Retina (tissue), 1 donor: ENCODE data around the gene KRT14.
"Not testable (repeated sequence)": the region's sequence is repeated elsewhere in the genome, so short reads cannot be mapped to it uniquely, and the experiment has no call there.

Source experiments
- DNase-seq: peaks from one replicate; pipeline ENCODE4 v3.0.0-alpha.2; 2016

Gene KRT14

DNA sequence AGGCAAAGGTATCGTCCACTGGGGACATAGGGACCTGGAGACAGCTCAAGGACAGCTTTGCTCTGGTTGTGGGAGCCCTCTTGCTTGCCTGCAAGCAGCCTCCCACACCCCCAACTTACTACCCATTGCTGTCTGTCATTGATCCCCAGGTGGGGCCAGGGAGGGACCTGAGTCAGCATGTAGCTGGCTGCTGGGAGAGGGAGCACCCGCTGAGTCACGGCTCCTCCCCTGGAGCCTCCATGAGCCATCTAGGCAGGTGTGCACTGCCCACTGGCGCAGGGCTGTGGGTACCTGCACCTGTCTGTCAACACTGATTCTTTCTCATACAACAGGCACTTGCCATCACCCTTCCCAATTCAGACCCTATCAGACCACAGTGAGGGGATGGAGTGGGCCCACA is 10.0 kb downstream of the KRT14 start:
- DNase-seq: not testable (repeated sequence)

DNA sequence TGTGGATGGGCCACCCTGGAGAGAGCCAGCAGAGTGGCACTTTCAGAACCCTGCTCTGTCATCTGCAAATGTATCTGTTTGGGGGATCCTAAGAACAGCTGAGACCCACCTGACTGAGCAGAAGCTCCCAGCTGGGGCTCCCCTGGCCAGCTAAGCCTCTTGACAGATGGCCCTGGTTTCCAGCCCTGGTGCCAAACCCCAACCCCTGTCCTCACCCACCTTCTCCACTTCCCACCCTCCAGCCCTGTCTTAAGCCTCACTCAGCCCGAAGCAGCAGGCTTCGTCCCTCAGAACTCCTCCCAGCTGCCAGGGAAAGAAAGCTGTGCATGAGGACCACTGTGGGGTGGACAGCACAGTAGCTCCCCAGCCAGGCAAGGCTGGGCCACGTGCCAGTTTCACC is 11.4 kb downstream of the KRT14 start:
- no peak for DNase-seq

DNA sequence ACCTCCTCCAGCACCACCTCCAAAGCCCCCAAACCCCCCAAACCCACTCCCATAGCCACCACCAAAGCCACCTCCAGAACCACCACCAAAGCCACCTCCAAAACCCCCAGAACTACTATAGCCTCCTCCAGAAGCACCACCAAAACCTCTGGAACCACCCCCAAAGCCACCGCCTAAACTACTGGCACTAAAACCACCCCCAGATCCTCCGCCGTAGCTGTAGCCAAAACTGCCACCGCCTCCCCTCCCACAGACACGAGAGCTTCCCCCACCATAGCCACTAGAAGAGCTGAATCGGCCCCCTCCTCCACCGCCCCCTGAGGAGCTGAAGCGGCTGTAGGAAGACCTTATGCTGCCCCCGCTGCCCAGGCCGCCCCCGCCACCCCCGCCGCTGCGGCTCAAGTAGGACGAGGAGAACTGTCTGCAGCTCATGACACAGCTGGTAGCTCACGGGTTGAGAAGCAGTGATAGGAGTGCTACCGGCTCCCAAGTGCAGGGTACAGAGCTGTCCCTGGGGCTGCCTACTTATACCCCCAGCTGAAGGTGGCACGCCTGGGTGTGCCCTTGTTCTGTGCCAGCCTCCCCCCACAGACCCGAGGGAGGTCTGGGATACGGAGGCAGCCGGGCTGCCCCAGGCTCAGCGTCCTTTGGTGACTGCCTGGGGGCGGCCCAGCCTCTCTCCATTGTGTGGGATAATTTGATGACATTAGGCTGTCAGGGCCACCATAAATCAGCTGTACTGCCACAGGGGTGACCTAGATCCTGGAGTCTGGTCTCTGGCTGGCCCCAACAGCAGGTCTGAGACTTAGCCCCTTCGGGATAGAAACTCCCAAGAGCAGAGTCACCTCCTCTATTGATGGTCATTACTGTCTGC is 14.9 kb downstream of the KRT14 start, which contains the start of gene KRT9:
KRT9 (minus strand) TSS at position 499 of the 874 bp plus-strand sequence; CDS start at position 432, 67 bp downstream.
- DNase-seq: peak; percentile 74

DNA sequence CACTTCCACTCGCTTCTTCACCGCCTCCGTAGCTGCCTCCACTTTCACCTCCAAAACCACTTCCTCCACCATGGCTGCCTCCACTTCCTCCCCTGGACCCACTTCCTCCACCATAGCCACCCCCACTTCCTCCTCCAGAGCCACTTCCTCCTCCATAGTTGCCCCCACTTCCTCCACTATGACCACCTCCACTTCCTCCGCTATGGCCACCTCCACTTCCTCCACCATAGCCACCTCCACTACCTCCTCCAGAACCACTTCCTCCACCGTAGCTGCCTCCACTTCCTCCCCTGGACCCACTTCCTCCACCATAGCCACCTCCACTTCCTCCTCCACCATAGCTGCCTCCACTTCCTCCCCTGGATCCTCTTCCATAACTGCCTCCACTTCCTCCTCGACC is 19.4 kb downstream of the KRT14 start:
- DNase-seq: no peak

DNA sequence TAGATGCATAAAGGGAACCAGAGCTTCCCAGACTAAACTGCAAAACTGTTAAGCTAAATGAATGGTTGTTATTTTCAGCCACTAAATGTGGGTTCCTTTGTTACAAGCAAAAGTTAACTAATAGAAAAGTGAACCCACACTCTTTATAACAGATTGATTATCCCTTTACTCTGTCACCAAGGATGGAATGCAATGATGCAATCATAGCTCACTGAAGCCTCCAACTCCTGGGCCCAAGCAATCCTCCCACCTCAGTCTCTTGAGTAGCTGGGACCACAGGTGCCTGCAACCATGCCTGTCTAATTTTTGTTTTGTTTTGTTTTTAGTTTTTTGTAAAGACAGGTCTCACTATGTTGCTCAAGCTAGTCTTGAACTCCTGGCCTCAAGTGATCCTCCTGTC is 21.4 kb downstream of the KRT14 start:
- DNase-seq: no peak

DNA sequence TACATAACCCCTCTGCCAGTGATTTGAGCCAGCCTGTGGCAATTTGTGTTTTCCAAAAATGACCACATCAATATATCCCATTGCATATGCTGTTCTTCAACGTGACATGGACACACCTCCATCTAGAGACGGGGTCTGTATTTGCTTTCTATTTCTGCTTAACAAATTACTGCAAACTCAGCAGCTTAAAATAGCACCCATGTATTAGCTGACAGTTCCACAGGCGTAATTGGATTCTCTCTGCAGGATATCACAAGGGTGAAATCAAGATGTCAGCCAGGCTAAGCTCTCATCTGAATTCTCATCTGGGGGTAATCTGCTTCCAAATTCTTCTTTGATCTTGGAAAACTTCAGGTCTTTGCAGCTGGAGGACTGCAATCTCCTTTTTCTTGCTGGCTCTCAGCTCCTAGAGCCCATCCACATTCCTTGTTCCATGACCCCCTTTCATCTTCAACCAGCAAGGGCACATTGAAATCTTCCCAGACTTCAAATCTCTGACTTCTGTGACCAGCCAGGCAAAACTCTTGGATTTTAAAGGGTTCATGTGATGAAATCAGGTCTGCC is 23.0 kb downstream of the KRT14 start:
- DNase-seq: no peak

DNA sequence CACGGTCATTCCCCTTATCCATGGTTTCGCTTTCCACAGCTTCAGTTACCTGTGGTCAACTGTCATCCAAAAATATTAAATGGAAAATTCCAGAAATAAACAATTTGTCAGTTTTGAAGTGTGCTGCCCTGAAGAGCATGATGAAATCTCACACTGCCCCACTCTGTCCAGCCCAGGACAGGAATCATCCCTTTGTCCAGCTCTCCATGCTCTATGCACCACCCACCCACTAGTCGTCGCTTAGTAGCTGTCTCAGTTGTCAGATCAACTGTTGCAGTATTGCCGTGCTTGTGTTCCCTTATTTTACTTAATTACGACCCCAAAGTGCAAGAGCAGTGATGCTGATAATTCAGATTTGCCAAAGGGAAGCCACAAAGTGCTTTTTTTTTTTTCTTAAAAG is 25.1 kb downstream of the KRT14 start:
- DNase-seq: no peak

DNA sequence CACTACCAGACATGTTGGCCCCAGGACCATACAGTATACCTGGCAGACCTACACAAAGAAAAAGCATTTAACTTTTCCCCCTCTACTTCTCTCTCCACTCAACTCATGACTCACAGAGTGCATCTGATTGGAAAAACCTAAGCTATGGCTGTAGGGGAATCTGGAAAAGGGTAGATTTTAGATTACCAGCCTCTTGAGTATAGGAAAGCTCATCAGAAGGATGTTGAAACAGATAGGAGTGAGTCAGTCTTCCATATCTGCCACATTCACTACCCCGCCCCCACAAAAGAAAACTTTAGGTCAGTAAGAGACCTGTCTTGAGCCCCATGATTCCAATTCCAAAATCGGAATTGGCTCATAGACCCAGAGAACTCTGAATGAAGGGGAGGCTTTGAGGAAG is 27.1 kb downstream of the KRT14 start:
- DNase-seq: no peak

DNA sequence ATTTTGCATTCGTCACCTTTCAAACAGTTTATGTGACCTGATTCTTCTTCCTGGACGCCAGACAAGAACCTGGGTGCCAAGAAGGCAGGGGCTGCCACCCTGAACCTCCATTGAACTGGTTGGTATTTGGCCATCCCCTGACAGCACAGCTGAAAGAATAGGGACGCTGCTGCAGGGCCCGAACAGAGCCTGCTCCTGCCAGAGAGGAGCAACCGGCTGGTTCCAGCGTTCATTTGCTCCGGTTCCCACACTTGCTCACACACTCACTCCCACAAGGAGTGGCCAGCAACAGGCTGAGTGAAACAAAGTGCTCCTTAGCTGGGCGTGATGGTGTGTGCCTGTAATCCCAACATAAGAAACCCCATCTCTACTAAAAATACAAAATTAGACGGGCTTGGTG is 29.8 kb downstream of the KRT14 start:
- DNase-seq: no peak

DNA sequence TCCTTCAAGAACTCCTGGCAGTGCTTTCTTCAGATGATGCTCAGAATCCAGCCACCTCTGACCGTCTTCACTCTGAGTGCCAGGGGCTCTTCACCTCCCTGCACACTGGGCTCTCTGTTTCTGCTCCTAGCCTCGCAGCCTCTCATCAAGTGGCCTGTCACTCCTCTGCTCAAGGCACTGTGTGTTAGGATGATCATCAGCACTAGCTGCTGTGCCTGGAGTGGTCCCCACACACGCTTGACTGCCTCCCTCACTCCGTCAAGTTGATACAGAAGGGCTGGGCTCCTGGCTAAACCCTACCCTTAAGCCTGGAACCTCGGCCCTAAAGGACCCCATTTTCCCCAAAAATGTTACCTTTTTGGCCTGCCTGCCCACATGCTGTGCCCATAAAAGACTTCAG is 30.4 kb downstream of the KRT14 start:
- peak; percentile 64 for DNase-seq

DNA sequence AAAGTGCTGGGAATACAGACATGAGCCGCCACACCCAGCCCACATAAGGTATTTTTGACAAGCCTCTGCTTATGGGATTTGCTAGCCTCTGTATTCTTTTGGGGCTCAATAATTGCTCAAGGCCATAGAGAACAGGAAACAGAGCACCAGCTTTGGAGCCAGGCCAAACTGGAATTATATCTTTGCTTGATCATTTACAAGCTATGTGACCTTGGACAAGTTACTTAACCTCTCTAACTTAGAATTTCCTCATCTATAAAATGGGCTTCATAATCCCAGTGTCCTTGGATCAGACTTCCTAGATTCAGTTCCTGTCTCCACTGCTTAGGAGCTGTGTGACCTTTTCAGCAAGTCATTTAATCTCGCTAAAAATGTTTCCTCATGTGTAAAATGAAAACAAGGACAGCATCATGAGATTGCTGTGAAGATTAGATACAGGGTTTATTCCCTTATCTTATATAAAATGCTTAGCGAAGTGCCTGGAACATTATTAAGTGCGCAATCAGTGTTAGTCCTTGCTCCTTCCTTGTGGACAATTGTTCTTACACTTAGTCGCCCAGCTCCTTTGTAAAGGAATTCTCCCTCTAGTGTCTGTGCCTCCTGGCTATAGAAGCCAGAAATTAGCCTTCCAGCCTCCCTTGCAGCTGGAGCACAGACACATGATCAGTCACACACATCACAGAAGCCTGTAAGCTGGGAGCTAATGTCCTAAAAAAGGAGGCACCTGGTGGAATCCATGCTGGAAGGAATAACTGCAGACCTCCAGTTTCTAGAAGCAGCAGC is 31.4 kb downstream of the KRT14 start:
- no peak for DNase-seq

DNA sequence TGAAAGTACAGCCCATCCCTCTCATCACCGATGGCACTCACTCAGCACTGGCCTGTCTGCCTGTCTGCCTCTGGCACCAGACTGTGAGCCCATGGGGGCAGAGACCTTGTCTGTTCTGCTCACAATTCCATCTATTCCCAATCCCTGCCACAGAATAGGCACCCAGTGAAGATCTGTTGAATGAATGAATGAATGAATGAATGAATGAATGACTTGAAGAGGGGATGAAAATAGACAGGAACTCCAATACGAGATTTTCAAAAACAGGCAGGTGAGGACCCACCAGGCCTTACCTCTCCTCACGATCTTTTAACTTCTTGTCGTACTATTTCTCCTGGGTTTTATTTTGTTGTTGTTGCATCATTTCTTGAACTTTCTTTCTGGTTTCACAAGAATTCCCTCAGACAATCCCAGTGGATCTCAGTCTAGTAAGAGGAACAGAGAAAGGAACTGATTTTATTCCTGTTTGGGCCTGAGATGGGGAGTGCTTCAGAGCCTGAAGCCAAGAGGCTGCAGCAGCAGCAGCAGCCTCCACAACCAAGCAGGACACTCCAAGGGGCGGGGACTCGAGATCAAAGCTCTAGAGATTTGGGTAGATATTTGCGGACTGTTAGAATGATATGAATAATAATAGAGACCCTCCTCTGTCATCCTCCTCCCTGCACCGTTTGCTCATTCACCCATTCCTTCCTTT is 32.6 kb downstream of the KRT14 start:
- DNase-seq: no peak

DNA sequence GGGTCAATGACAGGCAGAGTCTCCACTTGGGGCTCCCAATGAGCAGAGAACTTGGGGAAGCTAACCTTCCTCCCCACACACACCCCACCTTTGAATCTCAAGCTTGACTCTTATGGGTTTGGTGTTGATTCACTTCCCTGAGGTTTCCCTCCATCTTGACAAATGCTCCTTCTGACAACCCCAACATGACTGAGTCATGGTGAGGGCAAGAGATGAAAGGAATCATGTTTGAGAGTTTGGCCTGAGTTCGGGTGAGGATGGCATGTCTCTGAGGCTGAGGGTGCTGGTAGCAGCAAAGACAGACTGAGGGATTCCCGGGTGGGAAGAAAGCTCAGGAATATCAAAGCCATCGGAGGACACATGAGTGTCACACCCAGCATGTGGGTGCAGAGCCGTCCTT is 33.5 kb downstream of the KRT14 start:
- no peak for DNase-seq

DNA sequence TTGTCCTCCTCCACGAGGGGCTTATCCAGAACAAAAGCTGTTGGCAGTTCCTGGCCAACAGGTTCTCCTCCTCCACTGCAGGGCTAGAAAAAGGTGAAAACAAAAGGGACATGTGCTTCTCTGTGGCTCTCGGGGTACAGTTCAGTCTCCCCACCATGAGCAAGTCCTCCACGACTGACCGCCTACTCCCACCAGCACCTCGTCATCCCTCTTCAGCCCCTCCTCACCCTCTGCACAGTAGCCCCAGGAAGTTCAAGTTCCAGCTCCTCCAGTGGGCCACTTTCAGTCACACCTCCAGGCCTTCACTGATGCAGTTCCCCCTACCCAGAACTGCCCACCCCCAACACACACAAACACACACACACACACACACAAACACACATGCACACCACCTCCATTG is 34.2 kb downstream of the KRT14 start:
- DNase-seq: no peak

DNA sequence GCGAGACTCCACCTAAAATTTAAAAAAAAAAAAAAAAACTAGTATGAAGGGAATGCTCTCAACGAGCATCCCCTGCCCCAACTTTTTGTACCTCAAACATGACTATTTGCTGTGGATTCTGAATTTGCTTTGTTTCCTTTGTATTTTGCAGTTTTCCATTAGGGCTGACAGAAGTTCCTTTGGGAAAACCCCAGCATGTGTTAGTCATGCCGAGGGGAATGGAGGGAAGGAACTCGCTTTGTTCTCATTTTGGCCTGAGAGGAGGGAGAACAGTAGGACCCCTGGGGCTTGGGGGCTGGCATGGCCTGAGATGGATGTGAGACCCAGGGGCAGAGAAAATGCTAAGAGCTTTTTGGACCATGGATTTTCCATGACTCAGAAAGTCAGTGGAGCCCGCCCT is 35.3 kb downstream of the KRT14 start:
- no peak for DNase-seq

DNA sequence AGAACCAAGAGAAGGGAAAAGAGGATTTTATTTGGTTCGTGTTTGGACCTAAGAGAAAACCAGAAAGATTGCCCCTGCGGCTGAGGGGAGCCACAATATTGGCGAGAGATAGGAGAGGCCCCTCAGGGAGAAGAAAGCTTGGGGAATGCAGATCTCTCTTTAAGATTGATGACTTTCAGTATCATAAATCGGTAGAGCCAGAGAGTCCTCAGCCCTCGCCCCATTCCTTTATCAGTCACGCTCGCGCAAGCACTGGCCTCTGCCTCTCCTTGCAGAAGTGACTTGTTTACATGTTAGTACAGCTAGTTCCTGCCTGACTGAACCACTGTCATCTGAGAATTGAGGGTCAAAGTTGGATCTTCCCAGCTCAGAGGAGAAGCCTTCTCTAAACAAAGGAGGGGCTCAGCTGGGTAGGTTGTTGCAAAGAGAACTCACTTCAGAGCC is 37.1 kb downstream of the KRT14 start:
- no peak for DNase-seq

DNA sequence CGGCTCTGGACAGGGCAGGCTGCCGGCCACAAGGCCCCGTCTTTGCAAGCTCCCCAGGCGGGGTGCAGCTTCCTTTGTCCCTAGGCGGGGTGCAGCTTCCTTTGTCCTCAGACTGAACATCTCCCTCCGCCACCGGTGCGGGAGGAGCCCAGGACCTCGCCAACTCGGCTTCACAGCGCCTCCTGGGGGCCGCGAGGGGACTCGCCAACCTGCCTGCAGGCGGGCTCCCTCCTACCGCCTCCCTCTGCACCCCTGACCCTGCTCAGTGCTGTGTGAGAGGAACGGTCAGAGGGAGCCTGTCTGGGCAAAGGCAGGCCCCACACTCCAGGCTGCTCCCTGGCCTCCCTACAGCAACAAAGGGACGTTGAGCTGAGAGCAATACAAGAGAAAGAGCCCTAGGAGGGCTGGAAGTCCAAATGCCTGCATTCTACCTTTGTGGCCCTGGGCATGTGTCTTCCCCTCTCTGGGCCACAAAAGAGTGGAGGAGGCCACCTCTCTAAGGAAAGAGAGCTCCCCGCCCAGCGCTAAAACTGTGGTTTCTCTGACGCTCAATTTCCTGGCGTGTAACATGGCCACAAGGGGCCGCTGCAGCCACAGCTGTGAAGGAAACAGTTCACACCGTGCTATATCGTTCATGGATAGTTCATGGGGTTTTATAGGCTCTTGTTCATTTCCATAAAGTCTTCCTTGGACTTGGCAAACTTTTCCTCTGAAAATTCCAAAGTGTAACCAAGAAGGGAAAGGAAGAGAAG is 37.7 kb downstream of the KRT14 start:
- DNase-seq: peak; percentile 95

DNA sequence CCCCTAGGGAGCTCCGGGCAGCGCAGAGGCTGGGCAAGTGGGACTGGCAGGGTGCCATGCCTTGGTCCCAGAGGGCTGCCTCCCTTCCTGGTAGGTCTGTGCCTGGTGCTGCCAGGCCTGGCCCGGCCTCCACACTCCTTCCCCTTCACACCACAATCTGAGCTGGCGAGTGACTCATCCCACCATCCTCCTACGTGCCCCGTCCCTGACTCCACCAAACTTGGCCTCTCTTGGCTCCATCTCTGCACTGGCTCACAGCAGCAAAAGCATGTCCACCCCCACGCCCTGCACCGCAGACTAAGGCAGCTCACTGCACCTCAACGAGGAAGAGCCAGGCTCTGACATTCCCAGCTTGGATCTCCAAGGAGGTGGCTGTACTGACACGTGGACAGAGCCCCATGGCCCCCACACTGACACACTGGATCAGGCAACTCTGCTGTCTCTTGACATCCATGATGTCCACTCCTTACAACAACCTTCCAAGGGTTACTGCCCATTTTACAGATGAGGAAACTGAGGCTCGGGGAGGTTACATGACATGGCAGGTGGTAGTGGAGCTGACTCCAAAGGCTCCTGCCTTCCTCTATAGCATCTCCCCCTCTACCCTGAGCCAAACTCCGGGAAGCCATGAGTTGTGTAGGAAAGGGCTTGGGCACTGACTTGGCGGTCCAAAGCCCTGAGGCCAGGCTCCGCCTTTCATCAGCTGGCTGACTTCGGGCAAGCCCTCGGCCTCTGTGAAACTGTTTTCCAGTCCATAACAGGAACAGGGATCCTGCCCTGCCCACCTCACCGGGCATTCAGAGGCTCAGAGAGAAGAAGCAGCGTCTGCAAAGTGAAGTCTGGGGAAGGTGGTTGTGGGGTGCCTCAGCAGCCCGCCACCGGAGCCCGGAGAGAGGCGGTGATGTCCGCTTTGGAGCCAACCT is 38.5 kb downstream of the KRT14 start:
- DNase-seq: no peak

DNA sequence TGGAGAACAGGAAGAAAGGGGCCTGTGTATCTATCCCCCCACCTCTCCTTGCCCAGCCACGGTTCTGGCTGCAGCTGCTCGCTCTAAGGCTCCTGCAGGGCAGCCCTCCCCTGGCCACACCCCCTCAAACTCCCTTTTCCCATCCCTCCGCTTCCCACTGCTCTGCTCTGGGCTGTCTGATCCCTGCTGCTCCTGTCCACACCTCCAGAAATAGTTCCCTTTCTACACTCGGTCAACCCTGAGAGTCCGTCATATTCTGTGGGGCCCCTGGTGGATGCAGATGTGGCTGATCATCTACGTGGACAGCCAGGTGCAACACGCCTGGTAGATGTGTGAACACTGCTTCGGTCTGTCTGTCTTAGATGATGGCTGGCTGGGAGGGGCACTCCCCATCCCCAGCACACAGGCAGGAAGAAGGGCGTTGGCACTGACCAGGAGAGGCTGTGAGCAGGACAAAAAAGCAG is 39.3 kb downstream of the KRT14 start:
- no peak for DNase-seq

DNA sequence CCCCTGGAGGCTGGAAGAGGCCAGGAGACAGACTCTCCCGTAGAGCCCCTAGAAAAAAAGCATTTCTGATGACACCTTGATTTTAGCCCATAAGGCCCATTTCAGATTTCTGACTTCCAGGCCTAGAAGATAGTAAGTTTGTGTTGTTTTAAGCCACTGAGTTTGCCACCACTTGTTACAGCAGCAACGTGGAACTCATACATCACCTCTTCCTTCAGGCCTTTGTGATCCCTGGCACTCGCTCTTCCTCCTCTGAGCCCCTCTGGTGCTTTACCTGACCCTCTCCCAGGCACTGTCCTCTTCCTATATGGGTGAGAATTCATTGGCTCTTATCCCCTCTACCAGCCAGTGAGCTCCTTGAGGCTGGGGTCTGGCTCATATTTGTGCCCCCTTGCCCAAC is 39.9 kb downstream of the KRT14 start:
- DNase-seq: no peak

DNA sequence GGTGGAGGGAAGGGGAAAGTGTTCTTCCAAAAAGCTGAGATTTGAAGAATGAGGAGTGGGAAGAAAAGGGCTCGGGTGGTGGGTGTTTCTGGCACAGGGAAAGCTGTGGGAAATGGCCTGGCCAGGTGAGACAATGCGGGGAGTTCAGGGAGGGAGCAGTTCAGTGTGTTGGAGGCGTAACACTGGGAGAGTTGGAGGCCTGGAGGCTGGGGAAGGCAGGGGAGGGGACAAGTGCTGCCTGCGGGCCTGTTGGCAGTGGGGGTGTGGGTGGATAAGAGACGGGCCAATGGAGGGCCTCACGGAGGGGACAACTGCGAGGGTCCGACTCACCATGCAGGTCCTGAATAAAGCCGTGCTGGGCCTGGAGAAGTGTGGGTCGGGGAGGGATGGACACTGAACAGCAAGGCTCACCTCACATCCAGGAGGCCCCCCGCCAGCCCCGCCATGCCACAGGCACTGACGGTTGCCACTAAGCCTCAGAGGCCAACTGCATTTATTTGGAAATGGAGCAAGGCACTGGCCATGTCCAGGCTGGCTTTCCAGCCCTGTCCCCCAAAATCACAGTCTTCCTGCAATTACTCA is 40.8 kb downstream of the KRT14 start:
- no peak for DNase-seq
